Fibroblast of the conjunctiva (primary cell): Measurements from ENCODE around the gene HECW1.
A peak's percentile ranks its signal among the peaks of the same experiment; 100 is the strongest.

Source experiments
- DNase-seq: peaks from one replicate; pipeline ENCODE4 v3.0.0-alpha.2; 2010; ENCODE audit warnings: low read depth

The HECW1 gene

DNA sequence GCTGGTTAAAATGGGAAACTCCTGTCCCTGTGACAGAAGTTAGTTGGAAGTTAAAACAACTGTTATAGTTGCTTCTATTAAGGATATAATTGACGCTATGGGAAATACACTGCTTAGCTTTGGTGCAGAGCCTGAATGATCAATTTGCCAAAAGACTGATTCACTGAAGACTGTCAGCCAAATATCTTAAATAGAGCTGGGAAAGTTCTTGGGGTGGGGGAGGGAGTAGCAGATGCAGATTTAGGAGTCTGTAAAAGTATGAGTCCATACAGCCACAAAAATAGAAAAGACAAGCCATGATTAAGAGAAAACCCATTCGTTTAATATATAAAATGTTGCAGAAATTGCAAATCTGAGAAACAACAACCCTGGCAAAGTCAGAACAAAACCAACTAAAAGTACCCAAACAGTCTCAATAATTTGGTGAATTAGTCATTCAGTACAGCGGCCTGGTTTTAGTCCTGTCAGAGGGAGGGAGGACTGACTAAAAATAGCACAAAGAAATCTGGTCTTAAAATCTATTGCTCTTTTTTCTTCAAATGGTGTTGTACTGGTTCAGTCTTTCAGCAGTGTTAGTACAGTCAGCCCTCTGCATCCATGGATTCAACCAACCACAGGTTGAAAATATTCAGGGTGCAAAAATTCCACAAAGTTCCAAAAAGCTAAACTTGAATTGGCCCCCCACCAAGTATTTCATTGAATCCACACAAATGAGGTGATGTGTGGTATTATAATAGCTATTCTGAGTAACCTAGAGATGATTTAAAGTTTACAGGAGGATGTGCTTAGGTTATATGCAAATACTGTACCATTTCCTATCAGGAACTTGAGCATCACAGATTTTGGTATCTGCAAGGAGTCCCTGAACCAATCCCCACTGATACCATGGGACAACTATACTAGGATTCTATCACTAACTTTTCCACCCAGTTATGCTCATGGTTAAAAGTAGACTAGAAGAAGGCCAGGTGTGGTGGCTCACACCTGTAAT, 500.4 kb downstream of the HECW1 start:
- peak; percentile 26 for DNase-seq
